GM18498 (cell line): ENCODE results near the gene PTPRN2.

Experiments used
- ATAC-seq: cut with Tn5 transposase; IDR thresholded peaks from one replicate; pipeline ENCODE4 v1.9.1; 2021; ENCODE audit warnings: mild to moderate bottlenecking, moderate library complexity; ENCODE audit not compliant: unreplicated experiment

PTPRN2 gene

GRCh38 chr7:158028971-158029370 is 558.7 kb downstream of the PTPRN2 start:
- ATAC-seq: no peak

GRCh38 chr7:158028290-158028941 is 559.2 kb downstream of the PTPRN2 start:
- no peak for ATAC-seq

GRCh38 chr7:158027646-158028045 is 560.0 kb downstream of the PTPRN2 start:
- ATAC-seq: no peak

GRCh38 chr7:158026636-158027265 is 560.9 kb downstream of the PTPRN2 start:
- no peak for ATAC-seq

GRCh38 chr7:158025686-158026600 is 561.7 kb downstream of the PTPRN2 start:
- ATAC-seq: no peak

GRCh38 chr7:158024881-158025280 is 562.7 kb downstream of the PTPRN2 start:
- no peak for ATAC-seq

GRCh38 chr7:158024351-158024715 is 563.3 kb downstream of the PTPRN2 start:
- ATAC-seq: no peak

GRCh38 chr7:158023681-158024350 is 563.8 kb downstream of the PTPRN2 start:
- ATAC-seq: no peak

- ATAC-seq: no peak
Observed at GRCh38 chr7:158023157-158023556, 564.5 kb downstream of the PTPRN2 start.

- no peak for ATAC-seq
Observed at GRCh38 chr7:158022601-158023000, 565.0 kb downstream of the PTPRN2 start.

GRCh38 chr7:158021836-158022235 is 565.8 kb downstream of the PTPRN2 start:
- ATAC-seq: no peak

- ATAC-seq: no peak
Observed at GRCh38 chr7:158020706-158021095, 566.9 kb downstream of the PTPRN2 start.

- ATAC-seq: no peak
Observed at GRCh38 chr7:158019726-158020705, 567.6 kb downstream of the PTPRN2 start.

- ATAC-seq: no peak
Observed at GRCh38 chr7:158018971-158019645, 568.5 kb downstream of the PTPRN2 start.

- no peak for ATAC-seq
Observed at GRCh38 chr7:158018098-158018762, 569.4 kb downstream of the PTPRN2 start.

- no peak for ATAC-seq
Observed at GRCh38 chr7:158017111-158018097, 570.2 kb downstream of the PTPRN2 start.

GRCh38 chr7:158016180-158017097 is 571.2 kb downstream of the PTPRN2 start:
- ATAC-seq: no peak
